Cardiac septum (tissue), 1 donor: ENCODE results near the gene LAMTOR4. TPM values are rescaled to one million over a fixed set of nuclear protein-coding genes. Genes with fewer than 3 reads are reported as not detected.

Experiments
- DNase-seq: peaks from one replicate; pipeline ENCODE4 v3.0.0-alpha.2; 2020; ENCODE audit warnings: low spot score
- intact Hi-C: fragments of 100-400 bp; cut with DNase I; formaldehyde crosslinking; loops from one replicate; pipeline ENCODE4 v1.14.0; 2022
- long read RNA-seq: library from polyadenylated mRNA; unstranded; transcript quantifications from one replicate; pipeline ENCODE4 v2.0.0, GENCODE V29; 2021
- total RNA-seq: library from RNA; stranded (reverse); fragmentation: NEBNext Ultra II Directional; extraction: Animal tissue kit (Norgen Biotek cat#: 25700); gene quantifications from one replicate; pipeline ENCODE4 v1.2.1, GENCODE V29; 2021
- donor health status: DM: no; HTN: no; CAD: no.

Gene LAMTOR4
- 89.1 TPM for total RNA-seq
- long read RNA-seq, transcript LAMTOR4-201 (4 exons, 605 nt) = major isoform, 33 of 42 reads
- long read RNA-seq, partial matches to known transcripts = 0 of 42 reads
- long read RNA-seq, other reads (novel, unspliced or antisense) = 4 of 42 reads

GRCh38 chr7:100148559-100149328, at the start of gene LAMTOR4:
TSS of gene LAMTOR4 (plus strand) at chr7:100148918. CDS start at chr7:100148973, 55 bp downstream.
- intact Hi-C loops = no loop called here
- DNase-seq = peak; percentile 99

GRCh38 chr7:100099452-100099851, 49.3 kb upstream of the LAMTOR4 start:
- no peak for DNase-seq
- intact Hi-C loops = no loop called here

- intact Hi-C loops = loop anchor here (1.0 to 2.0 kb wide), 2 partner anchors 19 to 26 kb away; partner anchors contain the start of genes CNPY4, MBLAC1 and TAF6
- peak; percentile 95 for DNase-seq
Measured at GRCh38 chr7:100100420-100101015, 48.2 kb upstream of the LAMTOR4 start.

GRCh38 chr7:100101016-100101862, 47.5 kb upstream of the LAMTOR4 start, which contains the start of the genes AP4M1 and MCM7:
TSS of gene AP4M1 (plus strand) at chr7:100101643. CDS start at chr7:100101715, 72 bp downstream.
TSS of gene MCM7 (minus strand) at chr7:100101397. CDS start at chr7:100101294, 103 bp downstream.
- intact Hi-C loops = loop anchor here (2.0 kb wide), 1 partner anchor 26 kb away; the partner anchor contains the start of gene MBLAC1
- DNase-seq = peak; percentile 100

- DNase-seq = no peak
Measured at GRCh38 chr7:100102950-100103840, 45.5 kb upstream of the LAMTOR4 start.

GRCh38 chr7:100105534-100105933, 43.2 kb upstream of the LAMTOR4 start:
- no peak for DNase-seq
- intact Hi-C loops = no loop called here

More at GRCh38 chr7:100102950-100103840, 45.5 kb upstream of the LAMTOR4 start:
- intact Hi-C loops = no loop called here

- no peak for DNase-seq
- intact Hi-C loops = no loop called here
Measured at GRCh38 chr7:100106633-100107032, 42.1 kb upstream of the LAMTOR4 start.

GRCh38 chr7:100107125-100107737, 41.5 kb upstream of the LAMTOR4 start:
- DNase-seq = no peak
- intact Hi-C loops = no loop called here

GRCh38 chr7:100107890-100108289, 40.8 kb upstream of the LAMTOR4 start:
- intact Hi-C loops = no loop called here
- DNase-seq = no peak

GRCh38 chr7:100109521-100110163, 39.1 kb upstream of the LAMTOR4 start:
- intact Hi-C loops = no loop called here

GRCh38 chr7:100111156-100111555, 37.6 kb upstream of the LAMTOR4 start:
- intact Hi-C loops = no loop called here
- DNase-seq = no peak

More at GRCh38 chr7:100109521-100110163, 39.1 kb upstream of the LAMTOR4 start:
- DNase-seq = no peak

- no peak for DNase-seq
Measured at GRCh38 chr7:100111914-100112313, 36.8 kb upstream of the LAMTOR4 start.

GRCh38 chr7:100115026-100115425, 33.7 kb upstream of the LAMTOR4 start:
- no peak for DNase-seq
- intact Hi-C loops = no loop called here

More at GRCh38 chr7:100111914-100112313, 36.8 kb upstream of the LAMTOR4 start:
- intact Hi-C loops = no loop called here

- DNase-seq = no peak
- intact Hi-C loops = loop anchor here (1.0 kb wide), 2 partner anchors 9 to 18 kb away; no protein-coding TSS in a partner anchor
Measured at GRCh38 chr7:100118388-100119071, 30.2 kb upstream of the LAMTOR4 start.

- intact Hi-C loops = loop anchor here (1.0 kb wide), 2 partner anchors 8 to 19 kb away; no protein-coding TSS in a partner anchor
- DNase-seq = peak; percentile 98
Measured at GRCh38 chr7:100119072-100119969, 29.4 kb upstream of the LAMTOR4 start, which contains the start of the genes CNPY4 and TAF6. TSS of gene CNPY4 (plus strand) at chr7:100119634. CDS start at chr7:100119745, 111 bp downstream. TSS of gene TAF6 (minus strand) at chr7:100119358. CDS start at chr7:100114209, 5,149 bp downstream.
